Osteocyte (in vitro differentiated cells): ENCODE measurements around the gene ZNF749. TPM values are rescaled to one million over a fixed set of nuclear protein-coding genes. Genes with fewer than 3 reads are reported as not detected.

Experiments
- DNase-seq: peaks from one replicate; pipeline ENCODE4 v3.0.0; 2021; ENCODE audit warnings: mixed read lengths; ENCODE audit not compliant: unreplicated experiment; ENCODE audit errors: extremely low spot score
- H3K27ac Mint-ChIP-seq: one replicate; pipeline ENCODE4 v1.8.0; 2021; ENCODE audit warnings: mild to moderate bottlenecking, mixed read lengths; ENCODE audit not compliant: unreplicated experiment
- H3K27me3 Mint-ChIP-seq: one replicate; pipeline ENCODE4 v1.8.0; 2021; ENCODE audit warnings: mixed read lengths; ENCODE audit not compliant: unreplicated experiment
- H3K36me3 Mint-ChIP-seq: one replicate; pipeline ENCODE4 v1.8.0; 2021; ENCODE audit warnings: mixed read lengths; ENCODE audit not compliant: unreplicated experiment
- H3K4me1 Mint-ChIP-seq: one replicate; pipeline ENCODE4 v1.8.0; 2021; ENCODE audit warnings: mixed read lengths; ENCODE audit not compliant: unreplicated experiment
- H3K4me3 Mint-ChIP-seq: one replicate; pipeline ENCODE4 v1.8.0; 2021; ENCODE audit warnings: mild to moderate bottlenecking, moderate library complexity, mixed read lengths; ENCODE audit not compliant: unreplicated experiment
- H3K9me3 Mint-ChIP-seq: one replicate; pipeline ENCODE4 v1.8.0; 2021; ENCODE audit warnings: mixed read lengths; ENCODE audit not compliant: unreplicated experiment
- total RNA-seq: library from RNA; stranded (reverse); gene quantifications from 2 replicates; pipeline ENCODE4 v1.2.1, GENCODE V29; 2021
- TF ChIP-seq, protein P1 (sequence below): fragments of 200-600 bp; sonication (generic); IDR thresholded peaks from 2 replicates; pipeline ENCODE4 v1.5.0; 2021; ENCODE audit warnings: antibody characterized with exemption, mild to moderate bottlenecking, moderate library complexity

ZNF749 gene
- total RNA-seq, 1 donor from 2014 or later, result 9.4 TPM

DNA sequence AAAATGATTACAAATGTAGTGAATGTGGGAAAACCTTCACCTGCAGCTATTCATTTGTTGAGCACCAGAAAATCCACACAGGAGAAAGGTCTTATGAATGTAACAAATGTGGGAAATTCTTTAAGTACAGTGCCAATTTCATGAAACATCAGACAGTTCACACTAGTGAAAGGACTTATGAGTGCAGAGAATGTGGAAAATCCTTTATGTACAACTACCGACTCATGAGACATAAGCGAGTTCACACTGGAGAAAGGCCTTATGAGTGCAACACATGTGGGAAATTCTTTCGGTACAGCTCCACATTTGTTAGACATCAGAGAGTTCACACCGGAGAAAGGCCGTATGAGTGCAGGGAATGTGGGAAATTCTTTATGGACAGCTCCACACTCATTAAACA lies 36.3 kb upstream of the ZNF749 start:
- no peak overlapping the region for H3K4me3 Mint-ChIP-seq
- H3K36me3 Mint-ChIP-seq, result peaks cover 79% of the 10 kb centered on the region
- no peaks in the 10 kb centered on the region for H3K4me1 Mint-ChIP-seq
- DNase-seq, result no peak
- TF ChIP-seq, protein P1, sequence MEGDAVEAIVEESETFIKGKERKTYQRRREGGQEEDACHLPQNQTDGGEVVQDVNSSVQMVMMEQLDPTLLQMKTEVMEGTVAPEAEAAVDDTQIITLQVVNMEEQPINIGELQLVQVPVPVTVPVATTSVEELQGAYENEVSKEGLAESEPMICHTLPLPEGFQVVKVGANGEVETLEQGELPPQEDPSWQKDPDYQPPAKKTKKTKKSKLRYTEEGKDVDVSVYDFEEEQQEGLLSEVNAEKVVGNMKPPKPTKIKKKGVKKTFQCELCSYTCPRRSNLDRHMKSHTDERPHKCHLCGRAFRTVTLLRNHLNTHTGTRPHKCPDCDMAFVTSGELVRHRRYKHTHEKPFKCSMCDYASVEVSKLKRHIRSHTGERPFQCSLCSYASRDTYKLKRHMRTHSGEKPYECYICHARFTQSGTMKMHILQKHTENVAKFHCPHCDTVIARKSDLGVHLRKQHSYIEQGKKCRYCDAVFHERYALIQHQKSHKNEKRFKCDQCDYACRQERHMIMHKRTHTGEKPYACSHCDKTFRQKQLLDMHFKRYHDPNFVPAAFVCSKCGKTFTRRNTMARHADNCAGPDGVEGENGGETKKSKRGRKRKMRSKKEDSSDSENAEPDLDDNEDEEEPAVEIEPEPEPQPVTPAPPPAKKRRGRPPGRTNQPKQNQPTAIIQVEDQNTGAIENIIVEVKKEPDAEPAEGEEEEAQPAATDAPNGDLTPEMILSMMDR, result no peak
- H3K9me3 Mint-ChIP-seq, result peaks cover 54% of the 10 kb centered on the region
- H3K27me3 Mint-ChIP-seq, result no peaks in the 10 kb centered on the region
- H3K27ac Mint-ChIP-seq, result no peak overlapping the region

DNA sequence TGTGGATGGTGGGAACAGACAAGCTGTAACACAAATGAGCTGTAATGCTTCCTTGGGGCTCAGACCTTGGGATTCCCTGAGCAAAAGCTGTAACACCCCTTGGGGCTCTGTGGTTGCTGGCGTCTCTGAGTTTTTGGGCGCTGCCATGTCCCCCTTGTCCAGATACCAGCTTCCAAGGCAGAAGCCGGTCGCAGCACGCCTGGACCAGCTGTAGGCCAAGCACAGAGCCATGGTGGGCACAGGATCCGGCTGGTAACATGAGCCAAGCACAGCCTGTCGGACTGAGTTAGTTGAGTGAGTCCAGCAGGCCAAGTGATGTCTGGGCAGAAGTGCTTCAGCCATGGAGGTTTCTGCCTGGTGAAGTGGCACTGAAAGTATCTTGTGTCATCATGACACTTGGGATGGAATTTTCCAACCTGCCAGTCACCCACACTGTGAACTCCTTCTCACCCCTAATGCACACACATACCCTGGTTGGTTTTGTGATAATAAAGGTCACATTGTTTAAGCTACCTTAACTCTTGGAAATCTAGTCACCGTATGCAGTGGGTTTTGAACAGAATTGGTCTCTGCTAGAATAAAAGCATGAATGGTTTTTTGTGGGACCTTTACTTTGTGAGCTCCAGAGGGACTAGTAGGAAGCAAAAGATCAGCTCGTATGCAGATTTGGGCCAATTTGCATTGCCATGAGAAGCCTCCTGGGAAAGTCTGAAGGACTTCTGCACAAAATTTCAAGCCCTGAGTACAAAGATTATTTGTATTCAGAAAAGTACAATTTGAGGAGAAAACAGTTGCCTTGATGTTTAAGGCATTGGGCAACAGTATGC lies 31.2 kb upstream of the ZNF749 start:
- Mint-ChIP-seq H3K4me3 (no peak overlapping the region), H3K4me1 (no peaks in the 10 kb centered on the region), H3K36me3 (peaks cover 31% of the 10 kb centered on the region), H3K27ac (no peak overlapping the region), H3K9me3 (peaks cover 11% of the 10 kb centered on the region), H3K27me3 (no peaks in the 10 kb centered on the region)
- no peak for DNase-seq
- TF ChIP-seq, protein P1, result no peak

DNA sequence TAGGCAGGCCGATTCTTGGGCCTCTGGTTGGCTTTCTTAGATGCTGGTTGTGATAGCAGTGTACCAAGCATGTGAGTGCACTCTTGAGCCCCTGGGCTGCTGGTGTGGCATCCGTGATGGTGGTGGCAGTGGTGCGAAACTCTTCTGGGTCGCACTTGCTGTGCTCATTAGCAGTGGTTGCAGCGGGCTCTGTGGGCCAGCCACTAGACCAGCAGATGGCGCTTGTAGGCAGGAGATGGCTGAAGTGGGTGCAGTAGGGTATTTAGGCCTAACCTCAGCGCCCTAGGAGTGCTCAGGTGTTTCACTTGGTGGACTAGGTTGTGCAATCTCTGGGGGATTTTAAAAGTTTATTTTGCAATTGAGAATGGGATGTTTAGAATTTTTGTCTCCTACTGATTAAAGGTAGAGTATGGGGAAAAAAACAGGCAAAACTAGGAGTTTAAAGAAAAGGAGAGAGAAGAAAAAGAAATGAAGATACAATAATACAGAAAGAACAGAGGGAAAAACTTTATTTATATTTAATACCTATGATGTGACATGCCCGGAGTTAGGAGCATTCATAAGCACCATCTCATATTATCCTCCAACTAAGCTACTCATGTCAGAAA lies 28.5 kb upstream of the ZNF749 start:
- no peak for DNase-seq
- Mint-ChIP-seq H3K4me3 (no peak overlapping the region), H3K27ac (no peak overlapping the region), H3K4me1 (peaks cover 10% of the 10 kb centered on the region), H3K27me3 (no peaks in the 10 kb centered on the region), H3K36me3 (peaks cover 10% of the 10 kb centered on the region), H3K9me3 (no peaks in the 10 kb centered on the region)
- TF ChIP-seq, protein P1, result peak; percentile 70

DNA sequence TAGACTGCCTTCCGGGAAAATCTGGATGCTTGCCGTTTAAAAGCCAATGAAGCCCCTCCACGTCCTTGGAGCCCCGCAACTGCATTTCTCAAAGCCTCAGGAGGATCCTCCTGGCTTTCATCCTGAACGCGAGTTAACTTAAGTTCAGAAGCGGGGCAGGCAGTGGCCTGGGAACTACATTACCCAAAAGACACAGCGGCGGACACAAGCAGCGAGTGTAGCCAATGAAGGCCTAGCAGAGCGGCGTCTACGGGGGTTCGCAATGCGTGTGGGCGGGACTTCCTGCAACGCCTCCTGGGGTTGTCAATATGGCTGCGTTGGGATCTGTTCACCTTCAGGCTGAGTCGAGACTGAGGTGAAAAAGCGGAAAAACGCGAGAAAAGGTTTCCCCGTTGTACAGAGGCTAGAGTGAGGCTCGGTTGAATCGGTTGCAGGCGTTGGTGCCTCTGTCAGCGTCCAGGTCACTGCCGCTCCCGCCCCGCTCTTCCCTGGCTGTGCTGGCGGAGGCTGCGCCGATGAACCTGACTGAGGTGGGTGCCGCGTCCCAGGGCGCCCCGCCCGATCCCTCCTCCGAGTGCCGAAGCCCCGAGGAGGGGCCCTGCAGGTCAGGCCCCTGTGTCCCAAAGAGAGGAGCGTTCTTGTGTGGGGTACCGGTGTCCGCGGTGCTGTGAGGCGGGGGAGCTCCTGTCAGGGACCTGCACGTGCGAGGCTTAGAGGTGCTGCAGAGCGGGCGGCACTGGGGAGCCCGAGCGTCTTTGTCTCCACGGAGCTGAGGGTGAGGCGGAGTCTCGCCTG lies 24.1 kb upstream of the ZNF749 start, which contains the start of gene ZNF17:
TSS of gene ZNF17 (plus strand) at position 285 of the 795 bp plus-strand sequence. CDS start 2,455 bp downstream, outside the sequence.
- Mint-ChIP-seq H3K27me3 (no peaks in the 10 kb centered on the region), H3K4me3 (peak within 1 kb of the TSS; percentile 90), H3K4me1 (peaks cover 18% of the 10 kb centered on the region), H3K9me3 (peaks cover 8% of the 10 kb centered on the region), H3K36me3 (peaks cover 25% of the 10 kb centered on the region), H3K27ac (peak within 1 kb of the TSS; percentile 81)
- DNase-seq, result peak; percentile 94
- TF ChIP-seq, protein P1, result no peak
